Measurements from ENCODE around the gene INTS6L.

DNA sequence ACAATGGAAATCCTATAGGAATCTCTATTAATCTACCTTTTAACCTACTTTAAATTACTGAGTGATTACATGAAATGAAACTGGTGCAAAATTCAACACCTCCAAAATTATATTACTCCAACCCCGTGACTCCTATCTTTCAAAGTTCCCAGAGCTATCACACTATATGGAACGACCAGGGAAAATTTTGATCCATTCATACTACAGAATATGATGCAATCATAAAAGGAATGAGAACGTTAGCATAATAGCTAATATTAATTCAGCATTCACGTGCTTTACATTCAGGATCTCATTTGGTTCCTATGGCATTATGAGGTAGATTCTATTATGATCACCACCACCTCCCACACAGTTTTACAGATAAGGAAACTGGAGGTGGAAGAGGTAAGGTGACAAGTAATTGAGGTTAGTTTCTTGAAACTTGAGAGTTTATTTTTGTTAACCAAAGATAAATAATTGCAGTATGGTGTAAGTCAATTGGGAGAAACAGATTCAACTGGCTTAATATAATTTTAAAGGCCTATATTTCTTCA lies 29.4 kb upstream of the INTS6L start:
- TF ChIP-seq, protein P1, sequence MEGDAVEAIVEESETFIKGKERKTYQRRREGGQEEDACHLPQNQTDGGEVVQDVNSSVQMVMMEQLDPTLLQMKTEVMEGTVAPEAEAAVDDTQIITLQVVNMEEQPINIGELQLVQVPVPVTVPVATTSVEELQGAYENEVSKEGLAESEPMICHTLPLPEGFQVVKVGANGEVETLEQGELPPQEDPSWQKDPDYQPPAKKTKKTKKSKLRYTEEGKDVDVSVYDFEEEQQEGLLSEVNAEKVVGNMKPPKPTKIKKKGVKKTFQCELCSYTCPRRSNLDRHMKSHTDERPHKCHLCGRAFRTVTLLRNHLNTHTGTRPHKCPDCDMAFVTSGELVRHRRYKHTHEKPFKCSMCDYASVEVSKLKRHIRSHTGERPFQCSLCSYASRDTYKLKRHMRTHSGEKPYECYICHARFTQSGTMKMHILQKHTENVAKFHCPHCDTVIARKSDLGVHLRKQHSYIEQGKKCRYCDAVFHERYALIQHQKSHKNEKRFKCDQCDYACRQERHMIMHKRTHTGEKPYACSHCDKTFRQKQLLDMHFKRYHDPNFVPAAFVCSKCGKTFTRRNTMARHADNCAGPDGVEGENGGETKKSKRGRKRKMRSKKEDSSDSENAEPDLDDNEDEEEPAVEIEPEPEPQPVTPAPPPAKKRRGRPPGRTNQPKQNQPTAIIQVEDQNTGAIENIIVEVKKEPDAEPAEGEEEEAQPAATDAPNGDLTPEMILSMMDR (conservative IDR thresholded peaks at IDR 0.05 in 1 of 2, IDR thresholded peaks at IDR 0.05 in 1 of 2; ENCODE audit: extremely low read depth in 1 of 2, insufficient read depth in 1 of 2, low read depth in 1 of 2, low read length in 2 of 2) = no peak
- no peak for TF ChIP-seq EZH2 (IDR thresholded peaks at IDR 0.05; ENCODE audit: borderline replicate concordance, low read length)
